GM21360 (cell line): ENCODE results near the gene SBF2.
"Not testable (repeated sequence)": the region's sequence is repeated elsewhere in the genome, so short reads cannot be mapped to it uniquely, and the experiment has no call there.

Experiments
- ATAC-seq: cut with Tn5 transposase; IDR thresholded peaks from one replicate; pipeline ENCODE4 v1.9.1; 2021; ENCODE audit warnings: mild to moderate bottlenecking, moderate library complexity; ENCODE audit not compliant: unreplicated experiment

Gene SBF2

DNA sequence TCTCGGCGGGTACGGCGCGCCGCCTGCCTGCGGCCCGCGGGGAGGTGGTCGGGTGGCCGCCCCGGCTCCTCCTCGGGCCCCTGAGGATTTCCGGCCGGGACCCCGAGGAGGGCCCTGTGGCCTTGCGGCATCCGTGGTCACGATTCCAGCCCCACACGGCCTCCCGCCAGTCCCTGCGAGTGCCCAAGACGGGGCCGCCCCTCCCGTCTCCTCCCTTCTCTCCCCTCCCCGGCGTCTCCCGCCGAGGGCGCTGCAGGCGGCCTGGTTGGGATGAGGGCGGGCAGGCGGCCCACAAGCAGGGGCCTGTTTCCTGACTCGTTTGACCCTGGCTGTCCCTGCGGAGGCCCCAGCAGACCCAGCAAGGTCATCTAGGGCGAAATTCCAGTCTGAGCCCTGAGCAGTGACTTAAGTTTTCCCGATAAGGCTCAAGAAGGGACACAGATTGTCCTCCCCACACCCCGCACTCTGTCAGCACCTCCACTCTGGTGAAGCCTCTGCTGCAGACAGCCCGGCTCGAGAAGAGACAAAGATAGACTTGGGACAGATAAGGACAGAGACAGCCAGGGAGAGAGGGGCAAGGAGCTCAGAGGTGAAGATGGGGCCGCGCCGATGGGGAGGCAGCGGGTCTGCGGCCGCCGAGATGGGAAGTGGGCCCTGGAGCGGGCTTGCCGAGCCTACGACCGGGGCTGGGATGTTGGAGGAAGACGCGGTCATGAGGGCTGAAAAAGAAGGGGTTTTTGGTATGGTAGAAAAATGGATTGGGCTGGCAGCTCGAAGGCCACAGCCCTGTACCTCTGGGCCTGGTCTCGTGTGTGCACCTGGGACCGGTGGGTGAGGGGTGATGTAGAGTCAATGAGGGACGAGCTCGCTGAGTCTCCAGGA lies 535.1 kb downstream of the SBF2 start:
- peak; percentile 22 for ATAC-seq

DNA sequence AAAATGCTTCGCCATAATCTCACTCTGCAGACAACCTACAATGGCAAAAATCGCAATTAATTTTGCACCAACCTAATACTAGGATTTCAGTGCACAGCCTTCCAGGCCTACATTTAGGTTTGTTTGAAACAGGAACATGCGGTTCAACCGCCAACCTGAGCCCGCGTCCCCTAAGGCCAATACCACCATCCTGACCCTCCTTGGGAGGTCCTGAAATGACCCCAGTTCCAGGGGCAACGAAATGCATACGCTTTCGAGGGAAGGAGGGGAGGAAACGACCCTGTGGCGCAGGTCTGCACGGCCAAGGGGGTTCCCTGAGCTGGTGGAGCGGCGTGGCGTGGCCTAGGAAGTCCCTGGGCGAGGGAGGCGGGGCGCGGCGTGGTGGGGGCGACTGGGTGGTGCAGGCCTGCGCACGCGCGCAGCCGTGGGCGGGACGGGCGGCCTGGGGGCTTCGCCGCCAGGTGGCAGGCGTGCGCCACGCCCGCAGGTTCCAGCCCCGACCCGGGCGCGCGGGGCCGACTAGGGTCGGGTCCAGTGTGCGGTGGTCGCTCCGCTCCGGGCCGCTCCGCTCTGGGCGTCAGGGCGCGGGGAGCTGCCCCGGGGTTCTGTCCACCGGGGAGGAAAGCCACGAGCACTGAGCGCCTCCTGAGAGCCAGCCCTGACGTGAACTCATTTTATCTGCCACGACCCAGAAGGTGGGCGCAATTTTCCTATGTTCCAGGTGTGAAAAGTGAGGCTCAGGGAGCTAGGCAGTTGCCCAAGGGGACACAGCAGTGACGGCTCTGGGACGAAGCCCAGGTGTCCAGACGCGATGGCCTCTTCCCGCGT lies 536.0 kb downstream of the SBF2 start:
- peak; percentile 54 for ATAC-seq

DNA sequence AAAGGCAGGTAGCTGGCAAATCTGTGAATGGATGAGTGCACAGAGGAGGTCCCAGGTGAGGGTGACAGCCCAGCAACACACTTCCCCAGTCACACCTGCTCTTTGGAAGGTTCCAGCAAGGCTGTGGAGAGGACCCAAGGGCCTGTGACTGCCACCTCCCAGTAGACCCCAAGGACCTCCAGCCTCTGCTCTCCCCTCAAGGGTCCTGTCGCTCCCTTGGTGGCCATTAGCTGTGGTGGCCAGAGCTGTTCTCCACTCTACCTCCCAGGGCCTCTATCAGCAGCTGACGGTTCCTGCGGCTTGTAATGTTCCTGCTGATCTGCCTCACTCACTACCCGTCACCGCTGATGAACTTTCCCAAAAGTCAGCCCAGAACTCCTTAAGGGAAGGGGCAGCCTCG lies 537.1 kb downstream of the SBF2 start:
- ATAC-seq = no peak

DNA sequence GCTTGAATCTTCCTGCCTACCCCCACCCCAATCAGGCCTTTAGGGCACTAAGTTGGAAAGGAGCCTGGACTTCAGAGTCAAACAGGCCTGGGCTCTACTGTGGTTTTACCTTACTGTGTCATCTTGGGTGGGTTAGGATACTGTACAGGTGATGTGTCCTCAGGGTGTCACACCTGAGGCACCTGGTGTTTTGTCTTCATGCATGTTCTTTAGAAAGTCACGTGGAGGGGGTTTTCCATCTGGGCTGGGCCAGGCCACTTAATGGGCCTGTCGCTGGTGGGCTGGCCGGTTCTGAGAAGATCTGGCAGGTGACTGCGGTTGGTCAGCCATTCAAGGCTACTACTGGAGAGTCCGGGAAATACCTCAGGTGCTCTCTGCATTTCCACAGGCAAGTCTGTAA lies 537.6 kb downstream of the SBF2 start:
- no peak for ATAC-seq

DNA sequence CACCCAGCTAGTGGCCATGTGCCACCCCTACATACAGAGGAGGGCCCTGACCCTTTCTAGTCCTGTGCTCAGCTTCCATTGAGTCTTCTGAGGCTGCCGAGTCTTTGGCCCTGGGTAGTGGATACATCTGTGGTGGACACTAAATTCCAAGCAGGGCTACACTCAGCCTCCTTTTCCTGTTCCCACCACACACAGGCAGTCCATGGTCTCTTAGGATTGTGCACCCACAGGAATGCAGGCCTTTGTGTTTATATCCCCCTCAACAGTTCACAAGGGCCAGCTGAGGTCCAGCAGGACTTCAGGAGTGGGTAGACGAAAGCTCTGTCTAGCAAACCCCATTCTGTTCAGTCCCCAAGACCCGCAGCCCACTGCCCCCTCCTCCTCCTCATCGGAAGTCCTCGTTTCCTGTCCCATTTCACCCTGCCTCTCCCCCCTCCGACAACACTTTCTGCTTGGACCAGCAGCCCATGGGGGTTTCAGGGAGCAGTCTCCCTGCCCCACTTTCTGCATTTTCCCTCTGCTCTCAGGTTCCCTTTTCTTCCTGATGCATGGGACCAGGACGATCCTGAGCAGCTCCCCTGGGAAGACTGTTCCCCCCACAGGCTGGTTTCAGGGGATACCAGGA lies 538.3 kb downstream of the SBF2 start:
- ATAC-seq = no peak

DNA sequence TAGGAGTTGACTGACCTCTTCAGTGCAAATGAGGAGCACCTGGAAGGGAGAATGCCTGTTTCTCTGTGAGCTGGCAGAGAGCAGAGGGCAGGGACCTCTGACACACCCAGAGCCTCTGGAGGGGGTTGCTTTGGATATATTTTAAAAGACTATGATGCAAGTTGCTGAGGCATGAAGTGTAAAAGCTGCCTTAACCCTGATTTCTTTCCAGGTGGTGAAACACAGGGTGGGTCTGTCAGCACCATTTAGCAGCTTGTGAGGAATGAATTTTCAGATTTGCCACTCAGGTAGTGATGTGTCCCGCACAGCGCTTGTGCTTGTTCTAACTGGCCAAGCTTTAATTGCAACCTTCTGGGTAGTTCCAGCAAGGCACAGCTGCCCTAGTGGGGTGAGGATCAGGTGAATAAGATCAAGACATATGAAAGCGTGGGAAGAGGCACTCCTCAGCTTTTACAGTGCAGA lies 540.0 kb downstream of the SBF2 start:
- ATAC-seq = no peak

DNA sequence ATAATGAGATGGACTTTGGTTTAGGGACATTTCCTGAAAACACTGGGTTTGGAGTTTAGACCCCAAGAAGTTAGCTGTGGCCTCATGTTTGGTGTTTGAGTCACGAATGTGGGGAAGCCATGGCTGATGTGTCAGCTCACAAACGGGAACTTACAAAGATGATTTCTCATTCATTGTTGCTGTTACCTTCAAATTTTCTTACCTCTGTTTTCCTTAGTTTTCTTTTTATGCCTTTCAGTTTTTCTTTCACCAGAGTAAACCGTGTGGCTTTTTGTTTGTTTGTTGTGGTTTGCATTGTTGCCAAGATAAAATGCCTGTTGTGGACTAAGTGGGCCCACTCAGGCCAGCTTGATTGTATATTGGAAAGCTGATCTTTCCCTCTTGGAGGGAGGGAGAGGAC lies 541.0 kb downstream of the SBF2 start:
- no peak for ATAC-seq

DNA sequence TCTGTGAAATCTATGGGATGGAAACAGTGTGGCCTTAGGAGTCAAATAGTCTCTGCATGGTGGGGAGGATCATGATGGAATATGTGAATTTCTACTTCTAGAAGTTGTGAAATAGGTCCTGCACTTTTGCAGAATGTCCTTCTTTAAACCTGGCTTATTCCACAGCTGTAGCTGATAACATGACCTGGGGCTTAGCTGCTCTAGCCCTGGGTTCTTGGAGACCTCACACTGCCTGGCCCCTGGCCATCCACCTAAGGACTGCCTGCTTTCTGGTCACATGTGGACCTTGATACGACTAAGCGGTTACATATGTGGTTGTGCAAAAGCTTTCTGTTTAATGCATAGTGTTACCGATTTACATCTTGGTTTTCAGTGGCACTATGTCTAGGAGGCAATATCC lies 541.9 kb downstream of the SBF2 start:
- ATAC-seq = no peak

DNA sequence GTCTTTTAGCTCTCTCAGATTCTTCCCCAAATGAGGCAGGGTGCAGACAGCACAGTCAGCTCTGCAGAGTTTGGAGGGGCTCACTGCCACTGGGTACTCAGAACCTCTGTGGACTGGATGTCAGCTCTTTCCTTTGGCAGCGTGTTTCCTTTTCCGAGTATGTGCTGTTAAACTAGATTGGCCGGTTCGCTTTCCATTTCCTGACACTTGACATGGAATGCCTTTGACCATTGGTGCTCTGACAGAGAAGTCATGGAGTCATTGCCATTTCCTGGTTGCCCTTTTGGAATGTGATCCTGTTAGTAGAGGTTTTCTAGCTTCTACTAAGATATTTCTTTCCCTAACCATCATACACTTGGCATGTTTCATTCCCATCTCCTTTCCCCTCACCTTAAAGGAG lies 543.5 kb downstream of the SBF2 start:
- no peak for ATAC-seq

DNA sequence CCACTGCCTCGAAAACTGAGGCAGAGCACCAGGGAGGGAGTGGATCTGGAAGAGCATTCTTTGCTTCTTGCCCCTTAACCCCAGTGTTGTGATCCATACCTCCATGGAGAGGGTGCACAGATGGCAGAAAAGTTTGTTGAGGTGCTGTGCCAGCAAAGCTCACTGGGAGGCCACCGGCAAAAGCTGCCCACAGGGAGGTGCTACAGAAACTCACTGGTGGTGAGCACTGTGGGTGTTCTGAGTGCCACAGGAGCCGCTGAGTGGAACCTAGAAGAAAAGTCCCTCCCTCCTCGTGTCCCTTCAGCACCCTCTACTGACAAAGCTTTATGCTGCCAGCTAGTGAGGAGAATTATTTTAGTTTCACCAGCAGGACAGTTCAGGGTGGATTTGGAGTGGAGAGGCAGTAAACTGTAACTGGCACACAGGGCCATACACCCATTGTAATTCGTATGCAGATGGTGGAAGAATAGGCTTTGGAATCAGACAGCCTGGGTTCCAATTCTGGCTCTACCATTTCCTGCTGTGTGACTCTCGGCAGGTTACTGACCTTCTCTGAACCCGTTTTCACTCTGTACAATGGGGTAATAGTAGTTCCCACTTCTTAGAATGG lies 545.6 kb downstream of the SBF2 start:
- ATAC-seq = peak; percentile 65

DNA sequence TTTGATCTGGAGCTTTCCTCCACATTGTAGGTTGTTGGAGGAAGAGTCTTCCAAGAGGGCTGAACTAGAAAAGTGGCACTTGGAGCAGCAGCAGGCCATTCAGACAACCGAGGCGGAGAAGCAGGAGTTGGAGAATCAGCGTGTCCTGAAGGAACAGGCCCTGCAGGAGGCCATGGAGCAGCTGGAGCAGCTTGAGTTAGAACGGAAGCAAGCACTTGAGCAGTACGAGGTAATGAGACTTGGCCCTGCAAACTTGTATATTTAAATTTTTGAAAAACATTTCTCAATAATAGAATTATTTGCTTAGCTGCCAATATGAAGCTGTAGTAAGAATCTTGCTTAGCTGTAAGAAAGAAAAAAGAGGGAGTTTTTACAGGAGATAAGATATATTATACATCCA lies 546.2 kb downstream of the SBF2 start:
- no peak for ATAC-seq

DNA sequence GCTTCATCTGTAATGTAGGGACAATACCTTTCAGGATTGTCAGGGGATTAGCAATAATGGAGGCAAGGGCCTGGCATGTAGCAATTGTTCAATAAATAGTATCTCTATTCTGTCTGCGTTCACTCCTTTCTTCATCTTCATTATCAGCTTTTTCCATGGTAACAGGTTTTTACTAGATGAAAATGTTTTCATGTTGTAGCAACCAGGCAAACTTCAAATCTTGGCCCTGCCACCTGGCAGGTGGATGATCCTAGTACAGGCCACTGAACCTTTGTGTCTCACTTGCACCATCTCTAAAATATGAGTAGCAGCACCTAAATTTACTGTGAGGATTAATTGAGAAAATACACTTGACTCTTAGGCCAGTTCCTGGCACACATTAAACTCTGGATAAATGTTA lies 546.8 kb downstream of the SBF2 start:
- no peak for ATAC-seq

DNA sequence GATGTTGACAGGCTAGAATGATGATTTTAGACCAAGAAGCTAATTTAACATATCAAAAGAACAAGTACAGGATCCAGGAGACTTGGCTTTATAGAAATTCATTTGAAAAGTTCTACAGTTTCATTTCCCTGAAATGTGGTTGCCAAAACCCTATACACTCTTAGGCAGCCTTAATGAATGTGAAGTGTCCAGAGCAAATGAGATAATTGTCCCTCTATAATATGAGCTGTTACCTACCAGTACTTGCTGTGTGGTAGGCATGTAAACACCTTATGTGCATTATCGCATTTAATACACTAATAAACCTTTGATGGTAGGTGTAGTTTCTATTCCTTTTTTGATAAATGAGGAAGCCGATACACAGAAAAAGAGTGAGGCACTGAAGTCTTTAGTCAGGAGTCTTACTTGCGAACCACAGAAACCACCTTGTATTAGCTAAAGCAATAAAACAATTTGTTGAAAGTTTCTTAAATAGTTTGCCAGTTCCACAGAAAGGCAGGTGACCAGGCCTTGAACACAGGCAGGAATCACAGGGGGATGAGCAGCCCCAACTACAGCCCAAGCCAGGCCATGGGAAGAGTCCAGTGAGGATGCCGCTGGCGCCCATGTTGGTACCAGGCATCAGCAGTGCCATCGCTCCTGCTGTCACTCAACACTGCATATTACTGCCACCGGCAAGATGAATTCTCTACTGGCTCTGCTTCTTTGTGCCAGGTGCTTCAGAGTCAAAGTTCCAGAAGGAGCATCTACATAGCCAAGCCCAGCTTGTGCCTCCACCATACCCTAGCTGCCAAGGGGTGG lies 548.4 kb downstream of the SBF2 start:
- ATAC-seq = peak; percentile 39

DNA sequence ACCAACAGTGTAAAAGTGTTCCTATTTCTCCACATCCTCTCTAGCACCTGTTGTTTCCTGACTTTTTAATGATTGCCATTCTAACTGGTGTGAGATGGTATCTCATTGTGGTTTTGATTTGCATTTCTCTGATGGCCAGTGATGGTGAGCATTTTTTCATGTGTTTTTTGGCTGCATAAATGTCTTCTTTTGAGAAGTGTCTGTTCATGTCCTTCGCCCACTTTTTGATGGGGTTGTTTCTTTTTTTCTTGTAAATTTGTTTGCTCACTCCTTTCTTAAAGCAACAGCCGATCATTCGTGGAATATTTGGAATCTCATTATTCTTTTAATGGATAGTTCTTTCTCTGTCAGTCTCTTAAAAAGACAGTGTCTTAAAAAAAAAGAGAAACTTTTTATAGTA lies 550.5 kb downstream of the SBF2 start:
- ATAC-seq = not testable (repeated sequence)

DNA sequence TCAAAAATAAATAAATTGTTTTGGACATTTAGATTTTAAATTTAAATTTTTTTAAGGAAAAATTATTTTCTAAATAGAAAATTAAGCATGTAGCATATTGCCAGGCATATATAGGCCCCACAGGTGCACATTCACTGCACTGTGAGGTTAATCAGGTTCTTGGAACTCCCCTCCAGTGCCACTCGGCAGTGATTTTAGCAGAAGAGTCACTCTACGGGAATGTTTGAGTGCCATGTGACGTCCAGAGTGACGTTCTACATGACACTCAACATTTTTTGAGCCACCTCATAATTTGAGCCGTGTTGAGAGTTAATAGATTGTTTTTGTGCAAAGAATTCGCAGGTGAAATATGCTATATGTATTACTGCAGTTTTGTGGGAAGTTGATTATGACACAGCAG lies 552.8 kb downstream of the SBF2 start:
- ATAC-seq = no peak

DNA sequence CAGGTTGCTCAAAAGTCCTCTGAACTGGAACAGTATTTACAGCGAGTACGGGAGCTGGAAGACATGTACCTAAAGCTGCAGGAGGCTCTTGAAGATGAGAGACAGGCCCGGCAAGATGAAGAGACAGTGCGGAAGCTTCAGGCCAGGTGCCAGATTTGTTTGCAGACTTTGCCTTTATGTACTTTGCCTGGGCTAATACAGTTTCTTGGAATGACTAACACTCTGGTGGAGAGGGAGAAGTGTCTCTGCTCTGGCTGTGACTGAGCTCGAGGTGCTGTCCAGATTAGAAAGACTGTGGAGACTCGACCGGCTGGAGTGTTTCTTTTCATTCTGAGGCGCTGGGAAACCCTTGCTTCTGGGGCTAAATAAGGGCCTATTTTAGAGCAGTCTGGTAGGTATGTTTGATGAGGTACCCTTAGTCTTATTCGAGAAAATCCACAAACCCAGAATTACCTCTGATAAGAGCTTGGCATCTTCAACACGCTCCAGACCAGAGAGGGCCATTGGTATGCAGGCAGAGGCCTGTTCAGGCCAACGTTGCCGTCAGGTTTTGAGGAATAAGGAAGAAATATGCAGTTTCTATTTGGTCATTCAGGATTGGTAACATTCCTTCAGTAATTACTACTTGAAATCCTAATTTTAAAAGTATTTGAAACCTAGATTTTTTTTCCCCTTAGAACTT lies 553.7 kb downstream of the SBF2 start:
- no peak for ATAC-seq

DNA sequence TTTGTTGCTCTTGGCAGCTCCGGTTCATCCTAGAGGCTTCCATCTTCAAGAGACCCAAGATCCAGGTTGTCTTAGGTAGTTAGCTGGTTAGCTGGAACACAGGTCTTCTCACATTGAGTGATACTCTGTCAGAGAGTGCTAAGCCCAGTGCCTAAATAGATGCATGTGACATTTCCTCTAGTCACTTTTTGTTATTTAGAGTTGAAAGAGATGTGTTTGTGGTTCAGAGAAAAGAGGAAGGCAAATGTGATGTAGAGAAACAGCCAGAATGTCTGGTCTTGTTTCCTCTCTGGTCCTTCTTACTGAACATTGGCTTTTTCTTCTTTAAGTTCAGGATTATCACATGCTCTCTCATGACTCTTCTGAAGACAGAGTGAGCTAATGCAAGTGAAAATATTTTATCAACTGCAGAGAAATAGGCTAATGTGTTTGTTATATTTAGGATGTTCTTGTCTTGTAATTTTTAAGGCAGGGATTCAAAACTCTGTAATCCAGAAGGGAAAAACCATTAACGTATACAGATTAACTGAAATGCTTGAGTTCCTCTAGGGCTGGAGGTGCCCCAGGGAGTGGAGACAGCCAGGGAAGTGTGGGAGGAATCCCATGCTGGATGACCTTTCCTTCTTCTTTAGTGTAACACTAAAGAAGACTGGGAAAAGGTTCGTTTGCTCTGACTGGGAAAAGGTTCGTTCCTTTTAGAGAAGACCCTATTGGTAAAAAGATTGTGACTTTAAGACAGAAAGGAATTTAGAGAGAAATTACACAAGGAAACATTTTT lies 554.7 kb downstream of the SBF2 start:
- ATAC-seq = peak; percentile 72

DNA sequence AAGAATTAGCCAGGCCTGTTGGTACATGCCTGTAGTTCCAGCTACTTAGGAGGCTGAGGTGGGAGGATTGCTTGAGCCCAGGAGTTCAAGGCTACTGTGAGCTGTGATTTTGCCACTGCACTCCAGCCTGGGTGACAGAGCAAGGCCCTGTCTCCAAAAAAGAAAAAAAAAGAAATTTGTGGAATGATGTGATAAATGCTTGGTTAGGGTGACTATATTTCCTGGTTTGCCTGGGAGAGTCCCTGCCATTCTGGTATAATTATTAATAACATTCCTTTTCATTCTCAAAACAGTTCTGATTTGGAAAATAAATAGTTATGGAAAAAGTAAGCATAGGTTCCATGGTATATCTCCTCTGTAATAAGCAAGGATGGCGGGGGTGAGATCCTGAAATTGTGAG lies 555.3 kb downstream of the SBF2 start:
- no peak for ATAC-seq

DNA sequence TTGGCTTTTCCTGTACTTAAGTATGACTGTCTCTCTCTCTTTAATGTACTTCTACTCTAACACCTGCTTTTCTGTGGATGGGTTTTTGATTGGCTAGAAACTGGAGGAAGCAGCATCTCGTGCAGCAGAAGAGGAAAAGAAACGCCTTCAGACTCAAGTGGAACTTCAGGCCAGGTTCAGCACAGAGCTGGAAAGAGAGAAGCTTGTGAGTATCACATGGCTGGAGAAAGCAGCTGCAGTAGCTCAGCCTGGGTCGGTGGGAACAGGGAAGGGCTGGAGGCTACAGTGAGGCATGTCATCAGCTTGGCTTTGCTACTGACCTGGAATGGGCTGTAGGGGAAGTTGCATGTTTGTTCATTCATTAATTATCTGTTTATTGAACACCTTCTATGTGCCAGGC lies 555.9 kb downstream of the SBF2 start:
- ATAC-seq = no peak
